Upper lobe of left lung (tissue), 6 donors: ENCODE results near the gene AKT1S1. TPM values are rescaled to one million over a fixed set of nuclear protein-coding genes. Genes with fewer than 3 reads are reported as not detected.
A peak's percentile ranks its signal among the peaks of the same experiment; 100 is the strongest.
"Not testable (repeated sequence)": the region's sequence is repeated elsewhere in the genome, so short reads cannot be mapped to it uniquely, and the experiment has no call there.

ENCODE experiments used
- ATAC-seq, 2 donors: fragments of 200-7000 bp; cut with Tn5 transposase; one replicate each; pipeline ENCODE4 v1.9.1; 2022; ENCODE audit warnings: mild to moderate bottlenecking in 2 of 2, moderate library complexity in 2 of 2; ENCODE audit not compliant: low FRiP score in 2 of 2
- DNase-seq, 2 donors: peaks; one replicate each; pipeline ENCODE4 v3.0.0-alpha.2; 2019 to 2020
- H3K27ac ChIP-seq, 4 donors: fragments of 200-600 bp; sonication (generic); one replicate each; pipeline ENCODE4 v1.5.1; 2016 to 2019
- H3K27me3 ChIP-seq, 4 donors: fragments of 200-600 bp; sonication (generic); one replicate each; pipeline ENCODE4 v1.5.1; 2017 to 2019
- H3K36me3 ChIP-seq, 4 donors: fragments of 200-600 bp; sonication (generic); one replicate each; pipeline ENCODE4 v1.5.1; 2016 to 2019
- H3K4me1 ChIP-seq, 4 donors: fragments of 200-600 bp; sonication (generic); one replicate each; pipeline ENCODE4 v1.5.1; 2018 to 2019
- H3K4me3 ChIP-seq, 4 donors: fragments of 200-600 bp; sonication (generic); one replicate each; pipeline ENCODE4 v1.5.1; 2017 to 2019; ENCODE audit warnings: mild to moderate bottlenecking in 2 of 4, moderate library complexity in 1 of 4
- H3K9me3 ChIP-seq, 4 donors: fragments of 200-600 bp; sonication (generic); one replicate each; pipeline ENCODE4 v1.5.1; 2018 to 2019
- EP300 ChIP-seq, 4 donors: sonication (generic); formaldehyde crosslinking; IDR thresholded peaks; one replicate each; pipeline ENCODE4 v1.5.1; 2017; ENCODE audit warnings: antibody characterized with exemption in 4 of 4, control low read depth in 2 of 4
- POLR2A ChIP-seq, 4 donors: fragments of 450-650 bp; IDR thresholded peaks; one replicate each; pipeline ENCODE4 v1.5.1; 2016 to 2017; ENCODE audit warnings: antibody characterized with exemption in 4 of 4, mild to moderate bottlenecking in 2 of 4
- POLR2AphosphoS5 ChIP-seq, 2 donors: sonication (generic); formaldehyde crosslinking; IDR thresholded peaks; one replicate each; pipeline ENCODE4 v1.5.1; 2017; ENCODE audit warnings: antibody characterized with exemption in 2 of 2
- WGBS, 2 donors: methylation state at CpG; one replicate each; pipeline ENCODE4 v1.1.5; 2017 to 2018; 5-methylcytosine and 5-hydroxymethylcytosine counted together
- total RNA-seq, 6 donors: library from RNA; depleted of rRNA in 4 of 6; stranded (reverse); fragments of >200 nt in 4 of 6; gene quantifications; one replicate each; pipeline versions ENCODE4 v1.1.0 to v1.2.1, GENCODE V29; 2016 to 2021
- TF ChIP-seq, protein P1 (sequence below), 6 experiments: fragments of 450-650 bp in 4 of 6; fragments of 200-600 bp in 2 of 6; sonication (generic) in 2 of 6; IDR thresholded peaks; one replicate each; pipeline ENCODE4 v1.5.1; 2016 to 2019; ENCODE audit warnings: antibody characterized with exemption in 6 of 6
- donor health status: DM: no; HTN: no; CAD: no; lungs with moderate emphysema.
- donor health status: DM: no; HTN: yes; CAD: no; lungs with severe emphysema.

The AKT1S1 gene
- 10 to 100 TPM; 11.8 to 35.5 (median 25.7) TPM for total RNA-seq

- Histone ChIP-seq H3K27ac (peak within 1 kb of the TSS; percentile 94 to 100 (median 99)), H3K4me1 (peaks cover 17 to 32% (median 25%) of the 10 kb centered on the region in 4 donors), H3K27me3 (no peaks in the 10 kb centered on the region), H3K9me3 (no peaks in the 10 kb centered on the region), H3K36me3 (peaks cover 23 to 34% (median 29%) of the 10 kb centered on the region in 4 donors), H3K4me3 (peak within 1 kb of the TSS; percentile 76 to 90 (median 79))
- DNase-seq = peak; percentile 95 to 100
- ATAC-seq = peak; percentile 91 to 95
- 0% methylated on average over 12 to 60 of the region's 61 CpGs for WGBS, 2 donors
- TF ChIP-seq POLR2AphosphoS5 (IDR thresholded peaks at IDR 0.05) (peak; percentile 90), EP300 (IDR thresholded peaks at IDR 0.05) (peak in 1 of 4 donors; percentile 66), POLR2A (IDR thresholded peaks at IDR 0.05) (peak in 3 of 4 donors; percentile 83 to 96 (median 92))
- TF ChIP-seq, protein P1, sequence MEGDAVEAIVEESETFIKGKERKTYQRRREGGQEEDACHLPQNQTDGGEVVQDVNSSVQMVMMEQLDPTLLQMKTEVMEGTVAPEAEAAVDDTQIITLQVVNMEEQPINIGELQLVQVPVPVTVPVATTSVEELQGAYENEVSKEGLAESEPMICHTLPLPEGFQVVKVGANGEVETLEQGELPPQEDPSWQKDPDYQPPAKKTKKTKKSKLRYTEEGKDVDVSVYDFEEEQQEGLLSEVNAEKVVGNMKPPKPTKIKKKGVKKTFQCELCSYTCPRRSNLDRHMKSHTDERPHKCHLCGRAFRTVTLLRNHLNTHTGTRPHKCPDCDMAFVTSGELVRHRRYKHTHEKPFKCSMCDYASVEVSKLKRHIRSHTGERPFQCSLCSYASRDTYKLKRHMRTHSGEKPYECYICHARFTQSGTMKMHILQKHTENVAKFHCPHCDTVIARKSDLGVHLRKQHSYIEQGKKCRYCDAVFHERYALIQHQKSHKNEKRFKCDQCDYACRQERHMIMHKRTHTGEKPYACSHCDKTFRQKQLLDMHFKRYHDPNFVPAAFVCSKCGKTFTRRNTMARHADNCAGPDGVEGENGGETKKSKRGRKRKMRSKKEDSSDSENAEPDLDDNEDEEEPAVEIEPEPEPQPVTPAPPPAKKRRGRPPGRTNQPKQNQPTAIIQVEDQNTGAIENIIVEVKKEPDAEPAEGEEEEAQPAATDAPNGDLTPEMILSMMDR (IDR thresholded peaks at IDR 0.05) = no peak
These were observed at the start of gene AKT1S1, which contains the start of gene TBC1D17 for GRCh38 chr19:49877020-49877878. Gene AKT1S1 (minus strand): TSS chr19:49877355. CDS start chr19:49873295, 4,060 bp downstream. Gene TBC1D17 (plus strand): TSS chr19:49877702. CDS start chr19:49877724, 22 bp downstream.

DNA sequence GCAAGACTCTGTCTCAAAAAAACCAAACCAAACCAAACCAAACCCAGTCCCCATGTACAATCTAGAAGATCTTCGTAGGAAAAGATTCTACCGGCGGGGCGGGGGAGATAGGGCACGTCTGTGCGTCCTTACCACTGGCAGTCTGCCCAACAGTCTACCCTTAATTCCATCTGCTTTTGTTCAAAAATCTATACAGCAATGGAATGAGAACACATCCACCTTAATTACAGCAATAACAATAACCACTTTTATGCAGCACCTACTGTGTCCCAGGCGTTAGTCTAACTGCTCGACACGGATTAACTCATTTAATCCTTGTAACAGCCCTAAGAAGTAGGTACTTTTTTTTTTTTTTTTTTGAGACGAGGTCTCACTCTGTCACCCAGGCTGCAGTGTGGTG, 49.4 kb upstream of the AKT1S1 start:
- 90 to 91% methylated on average over 10 of the region's 10 CpGs for WGBS, 2 donors
- Histone ChIP-seq H3K4me1 (peaks cover 25 to 48% (median 27%) of the 10 kb centered on the region in 4 donors), H3K36me3 (peaks cover 0 to 54% (median 41%) of the 10 kb centered on the region in 4 donors)

GRCh38 chr19:49925486-49925885, 48.3 kb upstream of the AKT1S1 start:
- Histone ChIP-seq H3K4me3 (no peak overlapping the region), H3K27ac (no peak overlapping the region), H3K9me3 (no peaks in the 10 kb centered on the region), H3K4me1 (peaks cover 22 to 45% (median 26%) of the 10 kb centered on the region in 4 donors), H3K36me3 (peaks cover 0 to 64% (median 47%) of the 10 kb centered on the region in 4 donors), H3K27me3 (no peaks in the 10 kb centered on the region)
- WGBS, 2 donors = 96 to 97% methylated on average over 5 of the region's 5 CpGs
- DNase-seq (no peak), ATAC-seq (no peak)
- TF ChIP-seq, protein P1 (IDR thresholded peaks at IDR 0.05) = no peak
- TF ChIP-seq POLR2A (IDR thresholded peaks at IDR 0.05) = no peak

More for the DNA sequence above, 49.4 kb upstream of the AKT1S1 start:
- DNase-seq = no peak
- Histone ChIP-seq H3K4me3 (no peak overlapping the region), H3K27ac (no peak overlapping the region), H3K9me3 (no peaks in the 10 kb centered on the region), H3K27me3 (no peaks in the 10 kb centered on the region)
- no peak for ATAC-seq
- TF ChIP-seq, protein P1 (IDR thresholded peaks at IDR 0.05) = no peak
- no peak for TF ChIP-seq EP300 (IDR thresholded peaks at IDR 0.05)
- no peak for TF ChIP-seq POLR2A (IDR thresholded peaks at IDR 0.05)
- no peak for TF ChIP-seq POLR2AphosphoS5 (IDR thresholded peaks at IDR 0.05)

GRCh38 chr19:49924881-49925210, 47.7 kb upstream of the AKT1S1 start:
- not testable (repeated sequence) for H3K27ac ChIP-seq, H3K9me3 ChIP-seq, H3K27me3 ChIP-seq, H3K4me3 ChIP-seq, ATAC-seq
- peak in 1 of 2 donors; percentile 16 for DNase-seq
- H3K36me3 ChIP-seq = peaks cover 0 to 66% (median 47%) of the 10 kb centered on the region in 4 donors
- WGBS, 2 donors = 94 to 96% methylated on average over 11 to 13 of the region's 13 CpGs
- peaks cover 18 to 39% (median 20%) of the 10 kb centered on the region in 4 donors for H3K4me1 ChIP-seq

- ATAC-seq (no peak), DNase-seq (peak in 1 of 2 donors; percentile 43)
- TF ChIP-seq, protein P1 (IDR thresholded peaks at IDR 0.05) = no peak
- TF ChIP-seq EP300 (IDR thresholded peaks at IDR 0.05) (no peak), POLR2A (IDR thresholded peaks at IDR 0.05) (no peak), POLR2AphosphoS5 (IDR thresholded peaks at IDR 0.05) (no peak)
- Histone ChIP-seq H3K36me3 (peaks cover 0 to 66% (median 47%) of the 10 kb centered on the region in 4 donors), H3K27ac (no peak overlapping the region), H3K4me1 (peaks cover 18 to 39% (median 20%) of the 10 kb centered on the region in 4 donors), H3K9me3 (no peaks in the 10 kb centered on the region), H3K4me3 (no peak overlapping the region), H3K27me3 (no peaks in the 10 kb centered on the region)
- WGBS, 2 donors = 82 to 89% methylated on average over 25 of the region's 25 CpGs
These were observed 47.1 kb upstream of the AKT1S1 start for GRCh38 chr19:49924004-49924880.
